NT2/D1 (cell line): ENCODE results near the gene INTS7.

Experiments
- SUZ12 ChIP-seq: IDR thresholded peaks from 2 replicates; pipeline ENCODE4 v1.6.1; 2011; ENCODE audit not compliant: insufficient read length, insufficient read depth; ENCODE audit errors: extremely low read depth
- YY1 ChIP-seq: IDR thresholded peaks from 2 replicates; pipeline ENCODE4 v1.6.1; 2011; ENCODE audit not compliant: insufficient read length, insufficient read depth
- ZNF274 ChIP-seq: IDR thresholded peaks from 2 replicates; pipeline ENCODE4 v1.6.1; 2011; ENCODE audit warnings: mild to moderate bottlenecking, low read depth, low read length

GRCh38 chr1:211912844-211913432 is 122.4 kb downstream of the INTS7 start:
- no peak for TF ChIP-seq ZNF274
- TF ChIP-seq SUZ12, result no peak
- no peak for TF ChIP-seq YY1
